SK-N-SH treated with all-trans-retinoic acid at 6 μM for 48 hours (cell line): ENCODE results near the gene TMEM212.

Source experiments
- ATAC-seq: fragments of 200-7000 bp; cut with Tn5 transposase; 3 replicates; pipeline ENCODE4 v1.9.1; 2020; ENCODE audit warnings: mild to moderate bottlenecking, moderate library complexity
- ARNTL ChIP-seq: fragments of 450-650 bp; formaldehyde crosslinking; IDR thresholded peaks from 2 replicates; pipeline ENCODE4 v1.5.0; 2020; ENCODE audit warnings: low read depth, mild to moderate bottlenecking, moderate library complexity, borderline replicate concordance
- BACH2 ChIP-seq: fragments of 250-450 bp; sonication (Bioruptor Pico); IDR thresholded peaks from 2 replicates; pipeline ENCODE4 v1.9.0; 2021; ENCODE audit warnings: mild to moderate bottlenecking, borderline replicate concordance
- CSDC2 ChIP-seq: fragments of 250-450 bp; sonication (Bioruptor Pico); IDR thresholded peaks from 2 replicates; pipeline ENCODE4 v1.5.0; 2020; ENCODE audit warnings: mild to moderate bottlenecking, moderate library complexity
- ESRRG ChIP-seq: fragments of 250-450 bp; sonication (Bioruptor Pico); IDR thresholded peaks from 2 replicates; pipeline ENCODE4 v1.6.1; 2021; ENCODE audit warnings: mild to moderate bottlenecking
- GLIS3 ChIP-seq: fragments of 250-450 bp; sonication (Bioruptor Pico); IDR thresholded peaks from 2 replicates; pipeline ENCODE4 v1.5.0; 2020; ENCODE audit warnings: mild to moderate bottlenecking, moderate library complexity
- ISL1 ChIP-seq: fragments of 250-450 bp; sonication (Bioruptor Pico); IDR thresholded peaks from 2 replicates; pipeline ENCODE4 v2.1.2; 2022; ENCODE audit warnings: mild to moderate bottlenecking, moderate library complexity
- OSR1 ChIP-seq: fragments of 250-450 bp; sonication (Bioruptor Pico); IDR thresholded peaks from 2 replicates; pipeline ENCODE4 v1.8.0; 2022; ENCODE audit warnings: moderate library complexity, mild to moderate bottlenecking, inconsistent platforms
- POU6F1 ChIP-seq: fragments of 250-450 bp; sonication (Bioruptor Pico); IDR thresholded peaks from 2 replicates; pipeline ENCODE4 v1.8.0; 2021; ENCODE audit warnings: low read depth, mild to moderate bottlenecking, moderate library complexity, borderline replicate concordance
- PPARA ChIP-seq: fragments of 250-450 bp; sonication (Bioruptor Pico); IDR thresholded peaks from 2 replicates; pipeline ENCODE4 v1.5.0; 2020; ENCODE audit warnings: mild to moderate bottlenecking, borderline replicate concordance
- RARB ChIP-seq: fragments of 250-450 bp; sonication (Bioruptor Pico); IDR thresholded peaks from 2 replicates; pipeline ENCODE4 v1.8.0; 2021; ENCODE audit warnings: mild to moderate bottlenecking, moderate library complexity
- SNAI2 ChIP-seq: fragments of 250-450 bp; sonication (Bioruptor Pico); IDR thresholded peaks from 2 replicates; pipeline ENCODE4 v1.5.0; 2020; ENCODE audit warnings: mild to moderate bottlenecking, moderate library complexity
- TCF4 ChIP-seq: fragments of 250-450 bp; sonication (Bioruptor Pico); IDR thresholded peaks from 2 replicates; pipeline ENCODE4 v1.8.0; 2021; ENCODE audit warnings: mild to moderate bottlenecking, moderate library complexity, borderline replicate concordance
- TOX ChIP-seq: fragments of 250-450 bp; sonication (Bioruptor Pico); IDR thresholded peaks from 2 replicates; pipeline ENCODE4 v1.8.0; 2021; ENCODE audit warnings: mild to moderate bottlenecking, moderate library complexity, borderline replicate concordance
- TSHZ2 ChIP-seq: fragments of 250-450 bp; sonication (Bioruptor Pico); IDR thresholded peaks from 2 replicates; pipeline ENCODE4 v1.5.0; 2020; ENCODE audit warnings: mild to moderate bottlenecking, moderate library complexity
- ZC3H10 ChIP-seq: fragments of 250-450 bp; sonication (Bioruptor Pico); IDR thresholded peaks from 2 replicates; pipeline ENCODE4 v1.5.1; 2021; ENCODE audit warnings: mild to moderate bottlenecking, moderate library complexity
- ZFP3 ChIP-seq: fragments of 250-450 bp; sonication (Bioruptor Pico); IDR thresholded peaks from 2 replicates; pipeline ENCODE4 v1.5.0; 2020; ENCODE audit warnings: mild to moderate bottlenecking, moderate library complexity
- ZFP30 ChIP-seq: fragments of 450-650 bp; formaldehyde crosslinking; IDR thresholded peaks from 2 replicates; pipeline ENCODE4 v1.5.0; 2022; ENCODE audit warnings: mild to moderate bottlenecking, moderate library complexity
- ZNF565 ChIP-seq: fragments of 450-650 bp; formaldehyde crosslinking; conservative IDR thresholded peaks from 2 replicates; pipeline ENCODE4 v1.5.0; 2020; ENCODE audit warnings: low read depth, mild to moderate bottlenecking, moderate library complexity
- ZNF8 ChIP-seq: fragments of 450-650 bp; formaldehyde crosslinking; IDR thresholded peaks from 2 replicates; pipeline ENCODE4 v1.5.0; 2020; ENCODE audit warnings: mild to moderate bottlenecking, moderate library complexity
- TF ChIP-seq, protein P1 (sequence below): fragments of 250-450 bp; sonication (Bioruptor Pico); IDR thresholded peaks from 2 replicates; pipeline ENCODE4 v1.5.1; 2020; ENCODE audit warnings: low read depth, mild to moderate bottlenecking, moderate library complexity
- TF ChIP-seq, protein P2 (sequence below): fragments of 250-450 bp; sonication (Bioruptor Pico); IDR thresholded peaks from 2 replicates; pipeline ENCODE4 v1.5.1; 2021; ENCODE audit warnings: mild to moderate bottlenecking, moderate library complexity
- TF ChIP-seq, protein P3 (sequence below): fragments of 250-450 bp; sonication (Bioruptor Pico); IDR thresholded peaks from 2 replicates; pipeline ENCODE4 v1.8.0; 2020; ENCODE audit warnings: mild to moderate bottlenecking, moderate library complexity, borderline replicate concordance

The TMEM212 gene

DNA sequence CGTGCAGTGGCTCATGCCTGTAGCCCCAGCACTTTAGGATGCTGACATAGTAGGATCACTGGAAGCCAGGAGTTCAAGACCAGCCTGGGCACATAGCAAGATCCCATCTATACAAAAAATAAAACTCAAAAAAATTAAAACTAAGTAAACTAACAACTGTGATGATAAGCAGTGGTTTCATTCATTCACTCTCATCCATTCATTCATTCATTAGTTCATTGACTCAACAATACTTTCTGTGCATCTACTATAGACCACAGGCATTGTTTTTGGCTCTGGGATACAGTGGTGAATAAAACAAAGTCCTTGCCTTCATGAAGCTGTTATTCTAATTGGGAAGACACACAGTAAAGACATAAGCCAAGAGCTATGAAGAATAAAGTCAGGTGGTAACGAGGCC, 7.5 kb upstream of the TMEM212 start:
- ATAC-seq = no peak
- TF ChIP-seq SNAI2 (CRISPR knock-in tag) = no peak
- no peak for TF ChIP-seq ZFP30 (CRISPR knock-in tag)
- no peak for TF ChIP-seq ZNF8 (CRISPR knock-in tag)
- no peak for TF ChIP-seq TOX (CRISPR knock-in tag)

- no peak for ATAC-seq
- TF ChIP-seq ZFP30 (CRISPR knock-in tag) (no peak), BACH2 (CRISPR knock-in tag) (no peak), POU6F1 (CRISPR knock-in tag) (no peak), RARB (no peak), TOX (CRISPR knock-in tag) (no peak), SNAI2 (CRISPR knock-in tag) (no peak), CSDC2 (CRISPR knock-in tag) (no peak)
- TF ChIP-seq, protein P1, sequence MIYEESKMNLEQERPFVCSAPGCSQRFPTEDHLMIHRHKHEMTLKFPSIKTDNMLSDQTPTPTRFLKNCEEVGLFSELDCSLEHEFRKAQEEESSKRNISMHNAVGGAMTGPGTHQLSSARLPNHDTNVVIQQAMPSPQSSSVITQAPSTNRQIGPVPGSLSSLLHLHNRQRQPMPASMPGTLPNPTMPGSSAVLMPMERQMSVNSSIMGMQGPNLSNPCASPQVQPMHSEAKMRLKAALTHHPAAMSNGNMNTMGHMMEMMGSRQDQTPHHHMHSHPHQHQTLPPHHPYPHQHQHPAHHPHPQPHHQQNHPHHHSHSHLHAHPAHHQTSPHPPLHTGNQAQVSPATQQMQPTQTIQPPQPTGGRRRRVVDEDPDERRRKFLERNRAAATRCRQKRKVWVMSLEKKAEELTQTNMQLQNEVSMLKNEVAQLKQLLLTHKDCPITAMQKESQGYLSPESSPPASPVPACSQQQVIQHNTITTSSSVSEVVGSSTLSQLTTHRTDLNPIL (CRISPR knock-in tag) = no peak
Observed at GRCh38 chr3:171836855-171837254, 6.3 kb upstream of the TMEM212 start.

DNA sequence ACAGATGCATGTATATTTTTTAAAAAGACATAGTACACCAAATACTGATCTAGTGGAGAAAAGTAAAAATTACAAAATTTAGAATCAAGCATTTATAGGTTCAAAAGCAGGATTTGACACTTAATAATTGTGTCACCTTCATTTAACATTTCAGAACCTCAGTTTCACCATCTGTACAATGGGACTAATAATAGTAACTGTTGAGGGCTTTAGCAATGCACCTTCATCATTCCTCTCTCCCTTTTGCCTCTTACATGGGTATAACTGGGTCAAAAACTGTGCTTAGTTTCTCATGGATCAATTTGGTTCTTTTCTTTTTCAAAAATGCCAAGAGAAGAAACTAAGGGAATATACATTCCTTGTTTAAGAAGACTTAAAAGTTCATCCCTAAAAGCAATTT, 5.5 kb upstream of the TMEM212 start:
- TF ChIP-seq ZFP3 (CRISPR knock-in tag) (no peak), ESRRG (no peak), OSR1 (CRISPR knock-in tag) (no peak), BACH2 (CRISPR knock-in tag) (no peak), GLIS3 (CRISPR knock-in tag) (no peak), POU6F1 (CRISPR knock-in tag) (no peak), ISL1 (no peak), TSHZ2 (CRISPR knock-in tag) (no peak), TCF4 (no peak), TOX (CRISPR knock-in tag) (no peak), ARNTL (CRISPR knock-in tag) (no peak), ZNF565 (CRISPR knock-in tag) (no peak), ZC3H10 (CRISPR knock-in tag) (no peak), PPARA (CRISPR knock-in tag) (no peak), CSDC2 (CRISPR knock-in tag) (no peak)
- TF ChIP-seq, protein P2, sequence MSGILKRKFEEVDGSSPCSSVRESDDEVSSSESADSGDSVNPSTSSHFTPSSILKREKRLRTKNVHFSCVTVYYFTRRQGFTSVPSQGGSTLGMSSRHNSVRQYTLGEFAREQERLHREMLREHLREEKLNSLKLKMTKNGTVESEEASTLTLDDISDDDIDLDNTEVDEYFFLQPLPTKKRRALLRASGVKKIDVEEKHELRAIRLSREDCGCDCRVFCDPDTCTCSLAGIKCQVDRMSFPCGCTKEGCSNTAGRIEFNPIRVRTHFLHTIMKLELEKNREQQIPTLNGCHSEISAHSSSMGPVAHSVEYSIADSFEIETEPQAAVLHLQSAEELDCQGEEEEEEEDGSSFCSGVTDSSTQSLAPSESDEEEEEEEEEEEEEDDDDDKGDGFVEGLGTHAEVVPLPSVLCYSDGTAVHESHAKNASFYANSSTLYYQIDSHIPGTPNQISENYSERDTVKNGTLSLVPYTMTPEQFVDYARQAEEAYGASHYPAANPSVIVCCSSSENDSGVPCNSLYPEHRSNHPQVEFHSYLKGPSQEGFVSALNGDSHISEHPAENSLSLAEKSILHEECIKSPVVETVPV (CRISPR knock-in tag) = no peak
- TF ChIP-seq, protein P3, sequence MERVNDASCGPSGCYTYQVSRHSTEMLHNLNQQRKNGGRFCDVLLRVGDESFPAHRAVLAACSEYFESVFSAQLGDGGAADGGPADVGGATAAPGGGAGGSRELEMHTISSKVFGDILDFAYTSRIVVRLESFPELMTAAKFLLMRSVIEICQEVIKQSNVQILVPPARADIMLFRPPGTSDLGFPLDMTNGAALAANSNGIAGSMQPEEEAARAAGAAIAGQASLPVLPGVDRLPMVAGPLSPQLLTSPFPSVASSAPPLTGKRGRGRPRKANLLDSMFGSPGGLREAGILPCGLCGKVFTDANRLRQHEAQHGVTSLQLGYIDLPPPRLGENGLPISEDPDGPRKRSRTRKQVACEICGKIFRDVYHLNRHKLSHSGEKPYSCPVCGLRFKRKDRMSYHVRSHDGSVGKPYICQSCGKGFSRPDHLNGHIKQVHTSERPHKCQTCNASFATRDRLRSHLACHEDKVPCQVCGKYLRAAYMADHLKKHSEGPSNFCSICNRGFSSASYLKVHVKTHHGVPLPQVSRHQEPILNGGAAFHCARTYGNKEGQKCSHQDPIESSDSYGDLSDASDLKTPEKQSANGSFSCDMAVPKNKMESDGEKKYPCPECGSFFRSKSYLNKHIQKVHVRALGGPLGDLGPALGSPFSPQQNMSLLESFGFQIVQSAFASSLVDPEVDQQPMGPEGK (CRISPR knock-in tag) = no peak
- TF ChIP-seq, protein P1 (CRISPR knock-in tag) = no peak
- no peak for ATAC-seq
